Measurements from ENCODE around the gene BHLHE40.

The BHLHE40 gene

GRCh38 chr3:5001805-5002173 is 22.6 kb downstream of the BHLHE40 start:
- Histone ChIP-seq H2AFZ (ENCODE audit: low read depth, low read length, severe bottlenecking) (no peak overlapping the region), H3K4me3 (ENCODE audit: insufficient read depth, low read length, poor library complexity, severe bottlenecking) (no peak overlapping the region), H3K9ac (ENCODE audit: low read length) (no peak overlapping the region), H3K27me3 (ENCODE audit: low read length) (no peaks in the 10 kb centered on the region), H3K36me3 (ENCODE audit: low read length) (no peaks in the 10 kb centered on the region), H3K4me2 (ENCODE audit: low read depth, low read length, poor library complexity, severe bottlenecking) (no peak overlapping the region), H3K27ac (ENCODE audit: low read depth, low read length) (no peak overlapping the region), H3K79me2 (ENCODE audit: insufficient read depth, low read length) (no peaks in the 10 kb centered on the region), H3K9me2 (replicated peaks; ENCODE audit: insufficient read depth, low read length) (no peaks in the 10 kb centered on the region), H4K20me1 (ENCODE audit: low read depth, low read length) (no peaks in the 10 kb centered on the region), H3F3A (ENCODE audit: insufficient read depth) (no peaks in the 10 kb centered on the region), H3K9me3 (ENCODE audit: insufficient read depth, low read length) (no peaks in the 10 kb centered on the region)
- TF ChIP-seq EZH2phosphoT487 (conservative IDR thresholded peaks at IDR 0.05; ENCODE audit: low read length), result no peak
- no peak for TF ChIP-seq CTCF (IDR thresholded peaks at IDR 0.05; ENCODE audit: insufficient read depth, low read length, poor library complexity, severe bottlenecking)

- TF ChIP-seq CTCF (IDR thresholded peaks at IDR 0.05; ENCODE audit: insufficient read depth, low read length, poor library complexity, severe bottlenecking), result no peak
- TF ChIP-seq EZH2phosphoT487 (conservative IDR thresholded peaks at IDR 0.05; ENCODE audit: low read length), result no peak
- Histone ChIP-seq H3K36me3 (ENCODE audit: low read length) (no peaks in the 10 kb centered on the region), H3K9me2 (replicated peaks; ENCODE audit: insufficient read depth, low read length) (no peaks in the 10 kb centered on the region), H3K4me3 (ENCODE audit: insufficient read depth, low read length, poor library complexity, severe bottlenecking) (no peak overlapping the region), H3K79me2 (ENCODE audit: insufficient read depth, low read length) (no peaks in the 10 kb centered on the region), H3K4me2 (ENCODE audit: low read depth, low read length, poor library complexity, severe bottlenecking) (no peak overlapping the region), H2AFZ (ENCODE audit: low read depth, low read length, severe bottlenecking) (no peak overlapping the region), H3K9ac (ENCODE audit: low read length) (no peak overlapping the region), H3K27me3 (ENCODE audit: low read length) (0 out of 2 replicates have a peak, but pooled peaks cover 1% of the 10 kb centered on the region), H3K27ac (ENCODE audit: low read depth, low read length) (no peak overlapping the region), H3F3A (ENCODE audit: insufficient read depth) (no peaks in the 10 kb centered on the region), H3K9me3 (ENCODE audit: insufficient read depth, low read length) (no peaks in the 10 kb centered on the region), H4K20me1 (ENCODE audit: low read depth, low read length) (no peaks in the 10 kb centered on the region)
Observed at GRCh38 chr3:5002174-5002870, 23.1 kb downstream of the BHLHE40 start.

GRCh38 chr3:5002871-5003247 is 23.6 kb downstream of the BHLHE40 start:
- Histone ChIP-seq H3K79me2 (ENCODE audit: insufficient read depth, low read length) (no peaks in the 10 kb centered on the region), H3K27ac (ENCODE audit: low read depth, low read length) (no peak overlapping the region), H3K27me3 (ENCODE audit: low read length) (0 out of 2 replicates have a peak, but pooled peaks cover 3% of the 10 kb centered on the region), H3K9ac (ENCODE audit: low read length) (no peak overlapping the region), H3K9me3 (ENCODE audit: insufficient read depth, low read length) (no peaks in the 10 kb centered on the region), H3K36me3 (ENCODE audit: low read length) (no peaks in the 10 kb centered on the region), H3K4me3 (ENCODE audit: insufficient read depth, low read length, poor library complexity, severe bottlenecking) (no peak overlapping the region), H3F3A (ENCODE audit: insufficient read depth) (no peaks in the 10 kb centered on the region), H2AFZ (ENCODE audit: low read depth, low read length, severe bottlenecking) (no peak overlapping the region), H3K4me2 (ENCODE audit: low read depth, low read length, poor library complexity, severe bottlenecking) (no peak overlapping the region), H4K20me1 (ENCODE audit: low read depth, low read length) (no peaks in the 10 kb centered on the region), H3K9me2 (replicated peaks; ENCODE audit: insufficient read depth, low read length) (no peaks in the 10 kb centered on the region)
- no peak for TF ChIP-seq CTCF (IDR thresholded peaks at IDR 0.05; ENCODE audit: insufficient read depth, low read length, poor library complexity, severe bottlenecking)
- no peak for TF ChIP-seq EZH2phosphoT487 (conservative IDR thresholded peaks at IDR 0.05; ENCODE audit: low read length)
